ENCODE measurements around the gene JAK1.

The JAK1 gene

DNA sequence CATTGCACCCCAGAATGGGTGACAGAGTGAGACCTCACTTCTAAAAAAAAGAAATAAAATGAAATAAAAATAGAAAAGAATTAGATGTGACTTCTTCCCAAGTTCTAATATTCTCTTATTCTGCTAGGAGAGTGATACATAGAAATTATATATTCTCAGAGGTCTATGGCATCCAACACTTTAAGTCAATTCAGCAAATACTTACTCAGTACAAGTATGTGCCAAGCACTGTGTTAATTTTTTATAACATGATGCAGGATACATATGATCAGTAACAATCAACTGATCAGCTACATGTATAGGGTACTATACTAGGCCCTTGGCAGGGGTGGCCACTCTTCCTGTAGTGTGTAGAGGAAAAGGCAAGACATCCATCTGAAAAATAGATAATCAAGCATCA is 13.0 kb upstream of the JAK1 start:
- FAIRE-seq = no peak

GRCh38 chr1:64976361-64976760 is 10.0 kb upstream of the JAK1 start:
- FAIRE-seq = no peak

GRCh38 chr1:64975740-64976139 is 9.4 kb upstream of the JAK1 start:
- FAIRE-seq = no peak

DNA sequence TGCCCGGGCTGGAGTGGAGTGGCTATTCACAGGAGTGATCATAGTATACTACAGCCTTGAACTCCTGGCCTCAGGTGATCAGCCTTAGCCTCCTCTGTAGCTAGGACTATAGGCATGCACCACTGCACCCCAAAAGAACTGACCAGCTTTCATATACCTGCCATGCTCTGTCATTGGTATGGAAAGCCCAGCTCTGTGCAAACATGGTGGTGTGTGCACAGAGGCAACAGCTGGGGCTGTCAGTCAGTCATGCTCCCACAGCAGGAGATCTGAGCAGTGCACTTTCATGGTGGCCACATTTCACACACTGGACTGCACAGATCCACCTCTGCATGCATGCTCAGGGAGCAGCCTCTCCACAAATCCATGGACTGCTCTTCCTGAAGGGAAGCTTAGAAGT is 8.8 kb upstream of the JAK1 start:
- FAIRE-seq = no peak

DNA sequence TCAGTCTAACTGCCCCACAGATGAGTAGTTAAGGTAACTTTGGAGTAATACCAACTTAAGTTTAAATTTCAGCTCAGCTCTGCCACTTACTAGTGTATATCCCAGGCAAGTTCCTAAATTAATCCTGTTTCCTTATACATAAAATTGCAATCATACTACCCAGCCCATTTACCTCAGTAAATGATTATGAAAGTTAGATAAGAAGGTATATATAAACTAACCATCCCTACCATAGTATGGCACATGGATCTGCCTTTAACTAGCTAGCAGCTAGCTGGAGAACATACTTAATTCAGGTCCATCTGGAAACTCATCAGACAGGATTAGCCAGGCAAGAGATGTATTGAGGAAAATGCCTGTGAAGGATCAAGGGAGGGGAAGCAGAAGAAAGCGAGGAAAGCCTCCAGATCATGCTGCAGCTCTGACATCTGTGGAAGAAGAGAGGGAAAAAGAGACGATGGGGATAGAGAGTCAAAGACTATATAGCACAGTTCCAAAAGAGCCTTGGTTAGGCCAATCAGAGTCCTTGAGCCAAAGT is 8.0 kb upstream of the JAK1 start:
- no peak for FAIRE-seq

DNA sequence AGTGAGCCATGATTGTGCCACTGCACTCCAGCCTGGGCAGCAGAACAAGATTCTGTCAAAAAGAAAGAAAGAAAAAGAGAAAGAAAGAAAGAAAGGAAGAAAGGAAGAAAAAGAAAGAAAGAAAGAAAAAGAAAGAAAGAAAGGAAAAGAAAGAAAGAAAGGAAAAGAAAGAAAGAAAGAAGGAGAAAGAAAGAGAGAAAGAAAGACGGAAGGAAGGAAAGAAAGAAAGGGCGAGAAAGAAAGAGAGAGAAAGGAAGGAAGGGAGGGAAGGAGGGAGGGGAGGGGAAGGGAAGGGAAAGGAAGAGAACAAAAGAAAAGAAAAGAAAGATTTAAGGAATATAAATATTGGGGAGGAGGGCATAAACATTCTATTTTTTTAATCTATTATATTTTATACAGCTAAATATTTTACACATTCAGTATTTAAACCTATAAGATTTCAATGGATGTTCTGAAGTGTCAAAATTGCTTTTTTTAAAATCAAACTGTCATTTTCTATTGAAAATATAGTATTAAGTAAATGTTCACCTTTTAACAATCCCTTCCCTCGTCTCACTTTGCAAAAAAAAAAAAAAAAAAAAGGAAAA is 6.8 kb upstream of the JAK1 start:
- peak; percentile 50 for FAIRE-seq

DNA sequence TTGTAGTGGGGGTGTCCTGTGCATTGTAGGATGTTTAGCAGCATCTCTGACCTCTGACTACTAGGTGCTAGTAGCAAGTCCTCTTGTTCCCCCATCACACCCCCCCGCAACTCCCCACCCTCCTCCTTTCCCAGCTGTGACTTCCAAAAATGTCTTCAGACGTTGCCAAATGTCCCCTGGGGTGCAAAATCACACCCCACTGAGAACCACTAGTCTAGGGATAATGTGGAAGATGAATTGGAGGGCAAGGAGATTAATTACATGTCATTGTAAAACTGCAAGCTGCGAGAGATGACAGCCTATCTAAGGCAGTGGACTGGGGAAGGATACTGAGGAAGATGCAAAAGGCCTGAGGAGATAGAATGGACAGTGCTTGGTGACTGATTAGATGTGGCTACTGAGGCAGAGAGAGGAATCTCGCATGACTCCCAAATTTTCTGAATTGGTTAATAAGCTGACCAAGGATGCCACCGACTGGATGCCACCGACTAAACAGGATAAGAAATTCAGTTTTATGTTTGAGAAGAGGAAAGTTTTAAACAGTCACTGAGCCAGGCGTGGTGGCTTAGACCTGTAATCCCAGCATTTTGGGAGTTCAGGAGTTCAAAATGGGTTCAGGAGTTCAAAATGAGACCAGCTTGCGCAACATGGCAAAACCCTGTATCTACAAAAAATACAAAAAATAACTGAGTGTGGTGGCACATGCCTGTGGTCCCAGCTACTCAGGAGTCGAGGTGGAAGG is 3.1 kb upstream of the JAK1 start:
- no peak for FAIRE-seq

DNA sequence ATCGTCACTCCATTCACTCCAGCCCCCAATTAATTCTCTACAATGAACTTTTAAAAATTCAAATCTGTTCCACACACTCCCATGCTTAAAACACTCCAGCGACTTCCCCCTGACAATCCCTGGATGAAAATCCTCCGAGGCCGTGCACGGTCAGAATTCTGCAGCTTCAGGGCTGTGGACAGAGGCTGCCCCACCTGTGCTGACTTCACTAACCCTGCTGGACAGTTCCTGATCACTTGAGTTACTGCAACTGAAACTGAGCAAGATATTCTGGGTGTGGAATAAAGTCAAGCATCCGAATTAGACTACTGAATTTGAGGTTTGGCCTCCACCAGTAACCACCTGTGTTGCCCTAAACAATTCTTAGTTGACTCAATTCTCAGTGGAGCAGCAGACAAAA is 1.0 kb upstream of the JAK1 start:
- no peak for FAIRE-seq

GRCh38 chr1:64965366-64966157 is 787 bp downstream of the JAK1 start:
- no peak for FAIRE-seq

DNA sequence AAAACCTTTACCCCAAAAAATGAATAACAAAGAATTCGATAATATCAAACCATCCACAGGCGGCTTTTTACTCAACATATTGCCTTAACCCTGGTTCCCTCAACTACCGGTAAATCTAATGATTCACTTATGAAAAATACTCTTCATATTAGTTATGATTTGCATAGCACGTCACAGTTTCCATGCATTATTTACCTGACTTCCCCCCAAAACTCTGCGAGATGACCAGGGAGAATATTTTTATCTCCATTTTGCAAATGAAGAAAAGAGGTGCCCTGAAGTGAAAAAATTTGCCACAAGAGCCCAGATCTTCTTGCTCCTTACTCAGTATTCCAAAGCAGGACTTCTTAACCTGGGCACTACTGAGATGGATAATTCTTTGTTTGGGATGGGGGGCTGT is 2.9 kb downstream of the JAK1 start:
- FAIRE-seq = no peak

GRCh38 chr1:64962441-64962840 is 3.9 kb downstream of the JAK1 start:
- FAIRE-seq = no peak

DNA sequence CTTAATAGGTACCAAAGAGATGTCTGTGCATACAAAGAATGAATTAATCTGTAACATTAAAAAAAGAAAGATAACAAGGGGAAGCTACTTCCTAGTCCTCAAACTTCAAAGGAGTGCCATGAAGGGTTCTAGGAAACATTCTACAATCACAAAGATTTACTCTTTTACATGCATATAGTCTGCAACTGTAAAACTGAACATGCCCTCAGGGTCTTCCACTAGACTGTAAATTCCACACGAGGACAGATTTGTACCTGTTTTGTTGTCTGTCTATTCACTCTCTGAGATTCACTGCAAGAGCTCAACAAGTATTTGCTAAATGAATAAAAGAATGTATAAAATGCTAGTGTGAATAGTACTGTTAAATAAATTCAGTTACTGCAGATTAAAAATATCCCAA is 4.4 kb downstream of the JAK1 start:
- no peak for FAIRE-seq

DNA sequence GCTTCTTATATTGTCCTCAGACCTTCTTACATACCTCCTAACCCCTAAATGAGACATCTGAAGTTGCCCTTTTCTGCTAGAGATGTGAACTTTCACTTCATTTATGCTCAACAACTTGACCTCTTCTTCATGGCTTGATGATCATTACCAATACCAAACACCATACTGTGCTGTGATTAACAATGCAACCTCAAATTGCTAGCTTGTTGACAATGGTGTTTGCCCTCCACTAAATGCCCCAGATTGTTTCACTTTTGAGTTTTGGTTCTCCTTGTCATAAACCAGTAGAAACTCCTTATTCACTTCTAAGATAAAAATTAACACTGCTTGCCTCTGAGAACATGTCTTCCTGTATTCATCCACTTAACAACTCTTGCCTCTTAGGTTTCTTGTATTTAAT is 5.6 kb downstream of the JAK1 start:
- no peak for FAIRE-seq

- FAIRE-seq = no peak
Observed at GRCh38 chr1:64959986-64960385, 6.4 kb downstream of the JAK1 start.

GRCh38 chr1:64956733-64957441 is 9.5 kb downstream of the JAK1 start:
- FAIRE-seq = no peak

GRCh38 chr1:64956010-64956640 is 10.2 kb downstream of the JAK1 start:
- FAIRE-seq = no peak

- no peak for FAIRE-seq
Observed at GRCh38 chr1:64955097-64956009, 11.0 kb downstream of the JAK1 start.

DNA sequence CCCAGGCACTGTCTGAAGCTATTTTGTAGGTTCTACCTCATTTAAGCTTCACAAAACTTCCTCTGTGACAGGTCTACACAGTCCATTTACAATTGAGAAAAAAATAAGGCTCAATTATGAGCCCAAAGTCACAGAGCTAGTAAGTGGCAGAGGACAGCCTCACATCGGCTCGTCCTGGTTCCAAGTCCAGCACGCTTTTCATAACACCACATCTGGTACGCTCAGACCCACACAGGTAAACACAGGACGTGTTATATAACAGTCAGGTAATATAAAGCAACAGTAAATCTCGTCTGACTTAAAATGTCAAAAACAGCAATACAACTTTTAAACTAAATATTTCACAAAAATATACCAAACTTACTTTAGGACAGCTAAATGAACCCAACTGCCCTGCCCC is 13.1 kb downstream of the JAK1 start:
- FAIRE-seq = no peak

GRCh38 chr1:64950284-64950809 is 16.0 kb downstream of the JAK1 start:
- no peak for FAIRE-seq

DNA sequence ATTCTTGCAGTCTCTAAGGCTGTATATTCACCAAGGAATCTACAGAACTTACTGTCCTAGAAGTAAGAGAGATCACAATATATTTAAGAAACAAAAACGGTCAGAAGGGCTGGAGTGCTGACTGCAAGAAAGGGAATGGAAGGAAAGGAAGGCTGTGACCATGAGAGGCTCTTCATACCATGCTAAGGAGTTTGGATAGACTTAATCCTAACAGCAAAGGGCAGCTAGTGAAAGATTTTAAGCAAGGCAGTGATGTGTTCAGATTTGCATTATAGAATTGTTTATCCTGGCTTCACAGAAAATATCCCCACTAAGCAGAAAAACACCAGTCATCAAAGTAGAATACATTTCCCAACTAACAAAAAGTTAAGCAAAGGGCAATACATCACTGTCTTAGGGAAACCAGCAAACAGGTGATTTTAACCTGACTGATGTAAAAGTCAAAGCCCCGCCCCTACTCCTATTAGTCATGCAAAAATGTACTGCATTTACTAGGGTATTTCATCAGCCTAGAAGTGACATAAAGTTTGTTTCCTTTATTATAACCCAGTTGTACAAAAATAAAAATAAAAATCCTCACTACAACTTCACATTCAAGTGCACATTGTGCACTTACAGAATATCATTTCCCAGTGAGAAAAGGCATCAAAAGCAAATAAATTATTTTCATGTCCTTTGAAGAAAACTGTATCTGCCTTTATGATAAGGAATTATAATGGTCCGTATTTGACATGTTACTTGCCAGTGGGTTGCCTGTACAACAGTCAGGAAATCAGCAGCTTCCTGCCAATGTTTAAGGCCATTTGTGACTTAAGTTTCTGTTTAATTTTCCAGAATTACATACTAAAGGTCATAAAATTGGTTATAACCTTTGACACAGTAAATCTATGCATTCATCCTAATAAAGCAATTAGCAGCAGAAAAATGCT is 17.2 kb downstream of the JAK1 start:
- no peak for FAIRE-seq
